OCI-LY1 (cell line): ENCODE results near the gene CFAP99.

Experiments
- H2AFZ ChIP-seq: fragments of 200-600 bp; sonication (generic), shearing (Covaris generic); 2 replicates; pipeline ENCODE4 v1.6.0; 2014; ENCODE audit warnings: antibody characterized with exemption, mild to moderate bottlenecking, low read length
- H3F3A ChIP-seq: fragments of 200-600 bp; sonication (generic), shearing (Covaris generic); 2 replicates; pipeline ENCODE4 v1.6.0; 2014; ENCODE audit warnings: mild to moderate bottlenecking, antibody characterized with exemption, low read length, moderate library complexity; ENCODE audit not compliant: insufficient read depth
- H3K27ac ChIP-seq: fragments of 200-600 bp; sonication (generic); 2 replicates; pipeline ENCODE4 v1.5.1; 2014; ENCODE audit warnings: low read length, mixed run types, mild to moderate bottlenecking, low read depth; ENCODE audit not compliant: poor library complexity, severe bottlenecking
- H3K27me3 ChIP-seq: fragments of 200-600 bp; sonication (generic); 2 replicates; pipeline ENCODE4 v1.6.0; 2014; ENCODE audit warnings: antibody characterized with exemption, mild to moderate bottlenecking, low read length, moderate library complexity; ENCODE audit not compliant: insufficient read depth
- H3K36me3 ChIP-seq: fragments of 200-600 bp; sonication (generic); 2 replicates; pipeline ENCODE4 v1.6.1; 2014; ENCODE audit warnings: mild to moderate bottlenecking, antibody characterized with exemption, low read length, moderate library complexity, mixed read lengths; ENCODE audit not compliant: insufficient read depth
- H3K4me1 ChIP-seq: fragments of 200-600 bp; sonication (generic); 2 replicates; pipeline ENCODE4 v1.5.1; 2014; ENCODE audit warnings: mild to moderate bottlenecking, low read length, moderate library complexity; ENCODE audit not compliant: insufficient read depth, severe bottlenecking
- H3K4me2 ChIP-seq: fragments of 200-600 bp; sonication (generic), shearing (Covaris generic); 2 replicates; pipeline ENCODE4 v1.6.1; 2014; ENCODE audit warnings: low read length
- H3K4me3 ChIP-seq: fragments of 200-600 bp; sonication (generic); 2 replicates; pipeline ENCODE4 v1.5.1; 2014; ENCODE audit warnings: low read length, low read depth, mild to moderate bottlenecking, mixed read lengths; ENCODE audit not compliant: poor library complexity, severe bottlenecking
- H3K79me2 ChIP-seq: fragments of 200-600 bp; shearing (Covaris generic); 2 replicates; pipeline ENCODE4 v1.6.1; 2016; ENCODE audit warnings: mixed run types, low read length, mixed read lengths; ENCODE audit not compliant: insufficient read depth
- H3K9ac ChIP-seq: fragments of 200-600 bp; sonication (generic), shearing (Covaris generic); 2 replicates; pipeline ENCODE4 v1.6.1; 2014; ENCODE audit warnings: mild to moderate bottlenecking, low read length, mixed read lengths
- H3K9me2 ChIP-seq: fragments of 200-600 bp; sonication (generic), shearing (Covaris generic); 2 replicates; pipeline ENCODE4 v1.6.1; 2014; ENCODE audit warnings: low read depth, mild to moderate bottlenecking, low read length, mixed read lengths
- H3K9me3 ChIP-seq: fragments of 200-600 bp; shearing (Covaris generic); 2 replicates; pipeline ENCODE4 v1.6.1; 2014; ENCODE audit warnings: low read length, mixed read lengths
- H4K20me1 ChIP-seq: fragments of 200-600 bp; sonication (generic), shearing (Covaris generic); 2 replicates; pipeline ENCODE4 v1.6.0; 2016; ENCODE audit warnings: mild to moderate bottlenecking, low read length; ENCODE audit not compliant: insufficient read depth
- CTCF ChIP-seq: fragments of 200-600 bp; sonication (generic), shearing (Covaris generic); IDR thresholded peaks from 2 replicates; pipeline ENCODE4 v1.5.1; 2017; ENCODE audit warnings: mild to moderate bottlenecking, antibody characterized with exemption, low read length, moderate library complexity, mixed read lengths
- EZH2 ChIP-seq: fragments of 200-600 bp; sonication (generic), shearing (Covaris generic); IDR thresholded peaks from 2 replicates; pipeline ENCODE4 v1.8.0; 2017; ENCODE audit warnings: borderline replicate concordance, mixed run types, mild to moderate bottlenecking, antibody characterized with exemption, low read length, moderate library complexity, mixed read lengths

The CFAP99 gene

GRCh38 chr4:2397596-2398379, 21.0 kb upstream of the CFAP99 start:
- H3K27me3 ChIP-seq, result no peaks in the 10 kb centered on the region
- no peaks in the 10 kb centered on the region for H3K79me2 ChIP-seq
- TF ChIP-seq EZH2, result no peak
- TF ChIP-seq CTCF, result no peak
- H3K9me3 ChIP-seq, result no peaks in the 10 kb centered on the region
- no peaks in the 10 kb centered on the region for H3F3A ChIP-seq
- H3K36me3 ChIP-seq, result no peaks in the 10 kb centered on the region
- no peaks in the 10 kb centered on the region for H3K9me2 ChIP-seq
- H4K20me1 ChIP-seq, result no peaks in the 10 kb centered on the region
- no peak overlapping the region for H3K27ac ChIP-seq
- H2AFZ ChIP-seq, result no peak overlapping the region
- no peak overlapping the region for H3K4me2 ChIP-seq
- no peaks in the 10 kb centered on the region for H3K4me1 ChIP-seq
- H3K4me3 ChIP-seq, result no peak overlapping the region
- no peak overlapping the region for H3K9ac ChIP-seq

- Histone ChIP-seq H3K4me2 (no peak overlapping the region), H2AFZ (no peak overlapping the region), H3K9me3 (no peaks in the 10 kb centered on the region), H3K4me1 (no peaks in the 10 kb centered on the region), H3K4me3 (no peak overlapping the region), H3K27me3 (no peaks in the 10 kb centered on the region), H3K27ac (no peak overlapping the region), H3K9me2 (no peaks in the 10 kb centered on the region), H3F3A (no peaks in the 10 kb centered on the region), H3K9ac (no peak overlapping the region), H3K79me2 (no peaks in the 10 kb centered on the region), H3K36me3 (no peaks in the 10 kb centered on the region), H4K20me1 (no peaks in the 10 kb centered on the region)
- TF ChIP-seq CTCF (no peak), EZH2 (no peak)
These were observed 19.5 kb upstream of the CFAP99 start for GRCh38 chr4:2399216-2399615.

- no peak for TF ChIP-seq CTCF
- no peak for TF ChIP-seq EZH2
- H2AFZ ChIP-seq, result no peak overlapping the region
- no peaks in the 10 kb centered on the region for H3K27me3 ChIP-seq
- H4K20me1 ChIP-seq, result no peaks in the 10 kb centered on the region
- H3F3A ChIP-seq, result no peaks in the 10 kb centered on the region
- no peak overlapping the region for H3K4me2 ChIP-seq
- no peaks in the 10 kb centered on the region for H3K36me3 ChIP-seq
- H3K9ac ChIP-seq, result no peak overlapping the region
- no peaks in the 10 kb centered on the region for H3K9me3 ChIP-seq
- no peaks in the 10 kb centered on the region for H3K4me1 ChIP-seq
- H3K27ac ChIP-seq, result no peak overlapping the region
- no peaks in the 10 kb centered on the region for H3K9me2 ChIP-seq
- no peak overlapping the region for H3K4me3 ChIP-seq
- no peaks in the 10 kb centered on the region for H3K79me2 ChIP-seq
These were observed 19.0 kb upstream of the CFAP99 start for GRCh38 chr4:2399631-2400190.
